AG08396 (cell line): ENCODE results near the gene APOL4.
"Not testable (repeated sequence)": the region's sequence is repeated elsewhere in the genome, so short reads cannot be mapped to it uniquely, and the experiment has no call there.

Source experiments
- DNase-seq: peaks from one replicate; pipeline ENCODE4 v3.0.0; 2012; ENCODE audit warnings: low spot score, mixed read lengths

The APOL4 gene

GRCh38 chr22:36153501-36154422 is 47.8 kb downstream of the APOL4 start:
- DNase-seq, result no peak

- not testable (repeated sequence) for DNase-seq
Observed at GRCh38 chr22:36152821-36153220, 48.8 kb downstream of the APOL4 start.

- no peak for DNase-seq
Observed at GRCh38 chr22:36152088-36152487, 49.5 kb downstream of the APOL4 start.

- DNase-seq, result no peak
Observed at GRCh38 chr22:36151006-36151595, 50.5 kb downstream of the APOL4 start.

- DNase-seq, result no peak
Observed at GRCh38 chr22:36149441-36149840, 52.2 kb downstream of the APOL4 start.

- DNase-seq, result no peak
Observed at GRCh38 chr22:36148411-36148810, 53.2 kb downstream of the APOL4 start.

GRCh38 chr22:36147196-36147791 is 54.3 kb downstream of the APOL4 start:
- no peak for DNase-seq

GRCh38 chr22:36145881-36146280 is 55.7 kb downstream of the APOL4 start:
- DNase-seq, result no peak

GRCh38 chr22:36144886-36145541 is 56.6 kb downstream of the APOL4 start:
- peak; percentile 50 for DNase-seq

- DNase-seq, result no peak
Observed at GRCh38 chr22:36143956-36144355, 57.7 kb downstream of the APOL4 start.

- DNase-seq, result no peak
Observed at GRCh38 chr22:36143066-36143815, 58.4 kb downstream of the APOL4 start.

- no peak for DNase-seq
Observed at GRCh38 chr22:36141481-36141880, 60.1 kb downstream of the APOL4 start.
